A673 (cell line): ENCODE measurements around the gene ZMAT5. TPM values are rescaled to one million over a fixed set of nuclear protein-coding genes. Genes with fewer than 3 reads are reported as not detected.

Experiments
- BruUV-seq: library from RNA; stranded (reverse); fragments of 400-500 nt; replicated peaks from 2 replicates; lab custom pipeline; 2021; lab: Mats Ljungman, UMichigan
- CTCF ChIA-PET: fragments of 300-600 bp; sonication (Branson Sonifier 250); formaldehyde crosslinking; loops from one replicate; lab custom pipeline; 2022; ENCODE audit warnings: antibody characterized with exemption; lab: Charles Lee
- POLR2A ChIA-PET: fragments of 300-600 bp; sonication (Branson Sonifier 250); formaldehyde crosslinking; loops from one replicate; lab custom pipeline; 2022; ENCODE audit warnings: antibody characterized with exemption; ENCODE audit not compliant: low non-redundant PET; lab: Charles Lee
- DNase-seq: peaks from one replicate; pipeline ENCODE4 v3.0.0-alpha.2; 2015; ENCODE audit warnings: low spot score
- H3K27ac ChIP-seq: fragments of 200-600 bp; sonication (generic); 2 replicates; pipeline ENCODE4 v1.5.1; 2016; ENCODE audit warnings: mixed run types, low read depth, mild to moderate bottlenecking, mixed read lengths, antibody characterized with exemption, low read length; ENCODE audit not compliant: poor library complexity, severe bottlenecking
- H3K27me3 ChIP-seq: fragments of 200-600 bp; sonication (generic); replicated peaks from 2 replicates; pipeline ENCODE4 v1.6.1; 2017; ENCODE audit warnings: mixed run types, low read depth, mild to moderate bottlenecking, mixed read lengths, antibody characterized with exemption, low read length; ENCODE audit not compliant: insufficient read depth, poor library complexity
- H3K36me3 ChIP-seq: fragments of 200-600 bp; sonication (generic); 2 replicates; pipeline ENCODE4 v1.6.1; 2016; ENCODE audit warnings: mixed run types, mild to moderate bottlenecking, mixed read lengths, antibody characterized with exemption, low read length; ENCODE audit not compliant: insufficient read depth, poor library complexity, severe bottlenecking
- H3K4me1 ChIP-seq: fragments of 200-600 bp; sonication (generic); 2 replicates; pipeline ENCODE4 v1.6.1; 2017; ENCODE audit warnings: mixed run types, mild to moderate bottlenecking, mixed read lengths, antibody characterized with exemption, low read length; ENCODE audit not compliant: insufficient read depth, poor library complexity, severe bottlenecking
- H3K4me3 ChIP-seq: fragments of 200-600 bp; sonication (generic); 2 replicates; pipeline ENCODE4 v1.5.1; 2016; ENCODE audit warnings: low read depth, mixed run types, mild to moderate bottlenecking, mixed read lengths, low read length; ENCODE audit not compliant: poor library complexity, severe bottlenecking
- H3K9me3 ChIP-seq: fragments of 200-600 bp; sonication (generic); 2 replicates; pipeline ENCODE4 v1.6.1; 2016; ENCODE audit warnings: mixed run types, low read depth, mild to moderate bottlenecking, mixed read lengths, antibody characterized with exemption, low read length; ENCODE audit not compliant: poor library complexity, severe bottlenecking
- CTCF ChIP-seq: fragments of 300-800, 200-600 bp; sonication (generic); conservative IDR thresholded peaks from 2 replicates; pipeline ENCODE4 v1.5.1; 2017; ENCODE audit warnings: low read depth, mild to moderate bottlenecking, antibody characterized with exemption, low read length, moderate library complexity, mixed read lengths
- EZH2 ChIP-seq: fragments of 200-600 bp; sonication (generic); IDR thresholded peaks from 2 replicates; pipeline ENCODE4 v1.6.1; 2017; ENCODE audit warnings: borderline replicate concordance, low read depth, mild to moderate bottlenecking, mixed read lengths, antibody characterized with exemption, low read length; ENCODE audit not compliant: poor library complexity, severe bottlenecking
- intact Hi-C: fragments of 100-400 bp; cut with micrococcal nuclease; formaldehyde crosslinking; loops from one replicate; pipeline ENCODE4 v1.10.0; 2022; ENCODE audit not compliant: unreplicated experiment
- total RNA-seq: library from RNA; stranded (reverse); gene quantifications from 2 replicates; pipeline ENCODE4 v1.2.3, GENCODE V29; 2021

ZMAT5 gene
- total RNA-seq, 1 experiment from 2014 or later = 19.8 TPM

- peaks cover 9% of the 10 kb centered on the region for H3K4me1 ChIP-seq
- intact Hi-C loops = loop anchor here (5.0 kb wide), 1 partner anchor 145 kb away; no protein-coding TSS in a partner anchor
- TF ChIP-seq CTCF (no peak), EZH2 (no peak)
- no peaks in the 10 kb centered on the region for H3K27me3 ChIP-seq
- H3K36me3 ChIP-seq = no peaks in the 10 kb centered on the region
- DNase-seq = no peak
- CTCF ChIA-PET = interaction anchor here (2.1 kb wide), 1 partner anchor 223 kb away, joined by 5 read pairs; no protein-coding TSS in a partner anchor
- H3K9me3 ChIP-seq = no peaks in the 10 kb centered on the region
- BruUV-seq = no TSS peak
- no peak overlapping the region for H3K27ac ChIP-seq
- POLR2A ChIA-PET = no interaction called here
- H3K4me3 ChIP-seq = no peak overlapping the region
These were observed 15.4 kb upstream of the ZMAT5 start for GRCh38 chr22:29782061-29782845.

GRCh38 chr22:29780748-29781676, 14.2 kb upstream of the ZMAT5 start:
- DNase-seq = peak; percentile 60
- Histone ChIP-seq H3K9me3 (no peaks in the 10 kb centered on the region), H3K27me3 (no peaks in the 10 kb centered on the region), H3K4me3 (no peak overlapping the region), H3K4me1 (peaks cover 9% of the 10 kb centered on the region), H3K27ac (no peak overlapping the region), H3K36me3 (no peaks in the 10 kb centered on the region)
- BruUV-seq = no TSS peak
- intact Hi-C loops = loop anchor here (5.0 kb wide), 1 partner anchor 144 kb away; no protein-coding TSS in a partner anchor
- ChIA-PET CTCF (interaction anchor here (2.1 kb wide), 1 partner anchor 224 kb away, joined by 5 read pairs; no protein-coding TSS in a partner anchor), POLR2A (no interaction called here)
- TF ChIP-seq EZH2 (no peak), CTCF (no peak)

GRCh38 chr22:29780220-29780619, 13.4 kb upstream of the ZMAT5 start:
- intact Hi-C loops = loop anchor here (5.0 kb wide), 1 partner anchor 143 kb away; no protein-coding TSS in a partner anchor
- Histone ChIP-seq H3K4me1 (peaks cover 9% of the 10 kb centered on the region), H3K9me3 (no peaks in the 10 kb centered on the region), H3K27ac (no peak overlapping the region), H3K27me3 (no peaks in the 10 kb centered on the region), H3K4me3 (no peak overlapping the region), H3K36me3 (no peaks in the 10 kb centered on the region)
- CTCF ChIA-PET = interaction anchor here (2.1 kb wide), 1 partner anchor 225 kb away, joined by 5 read pairs; no protein-coding TSS in a partner anchor
- POLR2A ChIA-PET = no interaction called here
- no TSS peak for BruUV-seq
- no peak for DNase-seq
- TF ChIP-seq CTCF (no peak), EZH2 (no peak)
